ENCODE data around the gene LMBRD1.

DNA sequence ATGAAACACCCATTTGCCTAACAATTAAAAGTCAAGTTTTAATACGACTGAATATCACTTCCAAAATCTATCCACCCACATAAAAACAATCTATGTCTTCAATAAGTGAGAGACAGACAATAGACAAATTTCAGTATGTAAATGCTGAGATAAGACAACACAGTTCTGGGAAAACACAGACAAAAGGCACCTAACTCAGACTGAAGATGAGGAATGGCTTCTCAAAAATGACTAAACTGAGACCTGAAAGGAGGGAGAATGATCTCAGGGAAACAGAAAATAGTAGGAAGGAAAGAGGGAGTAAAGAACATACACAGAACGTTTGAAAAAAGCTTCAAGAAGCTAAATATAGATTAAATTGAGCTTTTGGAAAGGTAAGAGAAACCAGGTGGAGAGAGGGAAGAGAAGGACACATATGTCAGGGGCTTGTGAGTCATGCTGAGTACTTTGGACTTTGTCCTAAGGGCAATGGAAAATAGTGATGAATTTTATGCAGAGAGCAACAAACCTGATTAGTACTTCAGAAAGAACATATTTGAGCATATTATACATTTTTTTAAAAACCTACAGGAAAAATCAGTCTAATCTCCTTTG is 16.1 kb downstream of the LMBRD1 start:
- peak in 2 of 3 donors; percentile 20 to 28 for TF ChIP-seq POLR2AphosphoS5 (IDR thresholded peaks at IDR 0.05)
- TF ChIP-seq, protein P1, sequence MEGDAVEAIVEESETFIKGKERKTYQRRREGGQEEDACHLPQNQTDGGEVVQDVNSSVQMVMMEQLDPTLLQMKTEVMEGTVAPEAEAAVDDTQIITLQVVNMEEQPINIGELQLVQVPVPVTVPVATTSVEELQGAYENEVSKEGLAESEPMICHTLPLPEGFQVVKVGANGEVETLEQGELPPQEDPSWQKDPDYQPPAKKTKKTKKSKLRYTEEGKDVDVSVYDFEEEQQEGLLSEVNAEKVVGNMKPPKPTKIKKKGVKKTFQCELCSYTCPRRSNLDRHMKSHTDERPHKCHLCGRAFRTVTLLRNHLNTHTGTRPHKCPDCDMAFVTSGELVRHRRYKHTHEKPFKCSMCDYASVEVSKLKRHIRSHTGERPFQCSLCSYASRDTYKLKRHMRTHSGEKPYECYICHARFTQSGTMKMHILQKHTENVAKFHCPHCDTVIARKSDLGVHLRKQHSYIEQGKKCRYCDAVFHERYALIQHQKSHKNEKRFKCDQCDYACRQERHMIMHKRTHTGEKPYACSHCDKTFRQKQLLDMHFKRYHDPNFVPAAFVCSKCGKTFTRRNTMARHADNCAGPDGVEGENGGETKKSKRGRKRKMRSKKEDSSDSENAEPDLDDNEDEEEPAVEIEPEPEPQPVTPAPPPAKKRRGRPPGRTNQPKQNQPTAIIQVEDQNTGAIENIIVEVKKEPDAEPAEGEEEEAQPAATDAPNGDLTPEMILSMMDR (IDR thresholded peaks at IDR 0.05): no peak
- TF ChIP-seq POLR2A (IDR thresholded peaks at IDR 0.05): no peak

All from transverse colon (tissue), 4 donors.